Stomach (tissue), 9 donors: ENCODE results near the gene BMPR1B. TPM values are rescaled to one million over a fixed set of nuclear protein-coding genes. Genes with fewer than 3 reads are reported as not detected.

Experiments used
- DNase-seq, 2 donors: peaks; one replicate each; pipeline versions ENCODE4 v3.0.0 to v3.0.0-alpha.2; 2013 to 2019
- H3K27ac ChIP-seq, 5 donors: fragments of 200-600 bp in 4 of 5; sonication (generic) in 4 of 5; one replicate each; pipeline ENCODE4 v1.5.1; 2013 to 2019; ENCODE audit warnings: mild to moderate bottlenecking in 1 of 5, moderate library complexity in 1 of 5
- H3K27me3 ChIP-seq, 3 donors: fragments of 200-600 bp; sonication (generic); one replicate each; pipeline ENCODE4 v1.5.1; 2017 to 2019; ENCODE audit warnings: mixed run types in 1 of 3
- H3K36me3 ChIP-seq, 4 donors: fragments of 200-600 bp; sonication (generic); 1 replicate in 3 of 4; 2 replicates in 1 of 4; pipeline ENCODE4 v1.5.1; 2016 to 2019
- H3K4me1 ChIP-seq, 4 donors: fragments of 200-600 bp; sonication (generic); one replicate each; pipeline ENCODE4 v1.5.1; 2016 to 2019
- H3K4me3 ChIP-seq, 4 donors: fragments of 200-600 bp; sonication (generic) in 3 of 4; one replicate each; pipeline ENCODE4 v1.5.1; 2016 to 2019; ENCODE audit warnings: mild to moderate bottlenecking in 1 of 4
- H3K9me3 ChIP-seq, 4 donors: fragments of 200-600 bp; sonication (generic); one replicate each; pipeline ENCODE4 v1.5.1; 2016 to 2019
- CTCF ChIP-seq, 7 experiments: fragments of 450-650 bp in 4 of 7; fragments of 200-600 bp in 3 of 7; sonication (generic) in 3 of 7; IDR thresholded peaks; one replicate each; pipeline ENCODE4 v1.5.1; 2016 to 2019; ENCODE audit warnings: antibody characterized with exemption in 7 of 7, control low read depth in 2 of 7, mild to moderate bottlenecking in 1 of 7
- EP300 ChIP-seq: sonication (generic); formaldehyde crosslinking; IDR thresholded peaks from one replicate; pipeline ENCODE4 v1.6.1; 2017; ENCODE audit warnings: antibody characterized with exemption
- POLR2A ChIP-seq, 4 donors: fragments of 450-650 bp; IDR thresholded peaks; one replicate each; pipeline ENCODE4 v1.6.1; 2016; ENCODE audit warnings: antibody characterized with exemption in 4 of 4, control low read depth in 2 of 4, mild to moderate bottlenecking in 1 of 4, moderate library complexity in 1 of 4
- POLR2AphosphoS5 ChIP-seq, 3 donors: sonication (generic); formaldehyde crosslinking; IDR thresholded peaks; one replicate each; pipeline ENCODE4 v1.6.1; 2016; ENCODE audit warnings: antibody characterized with exemption in 3 of 3
- WGBS, 5 donors: extraction: QIAGEN DNeasy Blood & Tissue Kit in 3 of 5; methylation state at CpG; one replicate each; pipeline versions ENCODE4 v1.1.5 to v1.1.7; 2013 to 2018; 5-methylcytosine and 5-hydroxymethylcytosine counted together
- intact Hi-C: fragments of 100-400 bp; cut with DNase I; formaldehyde crosslinking; loops from one replicate; pipeline ENCODE4 v1.15.1; 2023; ENCODE audit warnings: low total_unique reads
- polyA plus RNA-seq, 3 donors: library from polyadenylated mRNA; stranded (reverse); fragments of 200-250 nt; gene quantifications; one replicate each; pipeline ENCODE4 v1.2.3, GENCODE V29; 2013
- total RNA-seq, 5 donors: library from RNA; depleted of rRNA; stranded (reverse); fragments of >200 nt; gene quantifications; one replicate each; pipeline versions ENCODE4 v1.1.0 to v1.2.3, GENCODE V29; 2014 to 2016
- donor health status: healthy with polysubstance abuse.
- donor health status: Bipolar disorder and iron deficiency.
- donor health status: healthy.

Gene BMPR1B
- total and polyA plus RNA-seq, 8 donors, result 0.37 to 29.8 (median 1.5) TPM; not detected in 1

GRCh38 chr4:94798808-94799207 lies 41.1 kb downstream of the BMPR1B start:
- TF ChIP-seq EP300, result no peak
- no peak for TF ChIP-seq POLR2A (IDR thresholded peaks at IDR 0.05)
- TF ChIP-seq CTCF (IDR thresholded peaks at IDR 0.05), result no peak
- TF ChIP-seq POLR2AphosphoS5 (IDR thresholded peaks at IDR 0.05), result no peak
- Histone ChIP-seq H3K27ac (no peak overlapping the region), H3K9me3 (no peaks in the 10 kb centered on the region), H3K4me1 (no peaks in the 10 kb centered on the region), H3K27me3 (no peaks in the 10 kb centered on the region), H3K4me3 (no peak overlapping the region), H3K36me3 (no peaks in the 10 kb centered on the region)
- intact Hi-C loops, result no loop called here
- 70 to 88% (median 85%) methylated on average over 3 of the region's 3 CpGs for WGBS, 5 donors
- no peak for DNase-seq

- Histone ChIP-seq H3K9me3 (no peaks in the 10 kb centered on the region), H3K27me3 (no peaks in the 10 kb centered on the region), H3K27ac (no peak overlapping the region), H3K4me3 (no peak overlapping the region), H3K36me3 (no peaks in the 10 kb centered on the region), H3K4me1 (peaks cover 0 to 3% (median under 1%) of the 10 kb centered on the region in 4 donors)
- WGBS, 5 donors, result 83 to 94% (median 84%) methylated on average over 2 of the region's 2 CpGs
- no peak for TF ChIP-seq EP300
- intact Hi-C loops, result no loop called here
- DNase-seq, result no peak
These were observed 43.3 kb downstream of the BMPR1B start for GRCh38 chr4:94801016-94801415.

- Histone ChIP-seq H3K4me3 (no peak overlapping the region), H3K4me1 (peaks cover 0 to 10% (median 2%) of the 10 kb centered on the region in 4 donors), H3K27me3 (no peaks in the 10 kb centered on the region), H3K27ac (no peak overlapping the region), H3K36me3 (no peaks in the 10 kb centered on the region), H3K9me3 (no peaks in the 10 kb centered on the region)
- WGBS, 5 donors, result 52 to 73% (median 60%) methylated on average over 4 of the region's 4 CpGs
- intact Hi-C loops, result no loop called here
- TF ChIP-seq EP300 (no peak), CTCF (IDR thresholded peaks at IDR 0.05) (no peak), POLR2AphosphoS5 (IDR thresholded peaks at IDR 0.05) (no peak), POLR2A (IDR thresholded peaks at IDR 0.05) (no peak)
- DNase-seq, result peak in 1 of 2 donors; percentile 37
These were observed 44.3 kb downstream of the BMPR1B start for GRCh38 chr4:94802091-94802490.

GRCh38 chr4:94803181-94803580 lies 45.4 kb downstream of the BMPR1B start:
- Histone ChIP-seq H3K9me3 (no peaks in the 10 kb centered on the region), H3K4me3 (no peak overlapping the region), H3K4me1 (peaks cover 0 to 10% (median 2%) of the 10 kb centered on the region in 4 donors), H3K36me3 (no peaks in the 10 kb centered on the region), H3K27me3 (no peaks in the 10 kb centered on the region), H3K27ac (no peak overlapping the region)
- TF ChIP-seq POLR2AphosphoS5 (IDR thresholded peaks at IDR 0.05), result no peak
- no peak for TF ChIP-seq CTCF (IDR thresholded peaks at IDR 0.05)
- TF ChIP-seq EP300, result no peak
- no peak for DNase-seq
- intact Hi-C loops, result no loop called here
- WGBS, 5 donors, result 68 to 86% (median 81%) methylated on average over 2 of the region's 2 CpGs

GRCh38 chr4:94804650-94805049 lies 46.9 kb downstream of the BMPR1B start:
- TF ChIP-seq CTCF (IDR thresholded peaks at IDR 0.05) (no peak), POLR2A (IDR thresholded peaks at IDR 0.05) (no peak), POLR2AphosphoS5 (IDR thresholded peaks at IDR 0.05) (no peak), EP300 (no peak)
- Histone ChIP-seq H3K27me3 (no peaks in the 10 kb centered on the region), H3K4me1 (peaks cover 0 to 10% (median 2%) of the 10 kb centered on the region in 4 donors), H3K27ac (no peak overlapping the region), H3K36me3 (no peaks in the 10 kb centered on the region), H3K9me3 (no peaks in the 10 kb centered on the region), H3K4me3 (no peak overlapping the region)
- 74 to 90% (median 82%) methylated on average over 4 of the region's 4 CpGs for WGBS, 5 donors
- intact Hi-C loops, result no loop called here
- DNase-seq, result no peak
